Measurements from ENCODE around the gene RGS5.

GRCh38 chr1:163213626-163214025 is 10.9 kb upstream of the RGS5 start:
- no peak for TF ChIP-seq CTCF (IDR thresholded peaks at IDR 0.05)
- TF ChIP-seq ZFX (IDR thresholded peaks at IDR 0.05; ENCODE audit: borderline replicate concordance) = no peak

Data from 22Rv1 (cell line).